ENCODE measurements around the gene ELFN1.

Gene ELFN1

GRCh38 chr7:1735262-1735661 lies 65.2 kb downstream of the ELFN1 start:
- Histone ChIP-seq H3K9me3 (ENCODE audit: insufficient read depth, low read depth, low read length) (no peaks in the 10 kb centered on the region), H3K27me3 (ENCODE audit: insufficient read depth, low read length) (no peaks in the 10 kb centered on the region), H3K4me3 (ENCODE audit: low read length) (no peak overlapping the region), H3K9ac (ENCODE audit: low read depth, low read length) (no peak overlapping the region), H3K27ac (ENCODE audit: low read depth, low read length) (no peak overlapping the region), H3K4me1 (ENCODE audit: insufficient read depth, low read length) (no peaks in the 10 kb centered on the region), H3K36me3 (ENCODE audit: insufficient read depth, low read length) (no peaks in the 10 kb centered on the region)
- 75% methylated on average over 14 of the region's 14 CpGs for WGBS

DNA sequence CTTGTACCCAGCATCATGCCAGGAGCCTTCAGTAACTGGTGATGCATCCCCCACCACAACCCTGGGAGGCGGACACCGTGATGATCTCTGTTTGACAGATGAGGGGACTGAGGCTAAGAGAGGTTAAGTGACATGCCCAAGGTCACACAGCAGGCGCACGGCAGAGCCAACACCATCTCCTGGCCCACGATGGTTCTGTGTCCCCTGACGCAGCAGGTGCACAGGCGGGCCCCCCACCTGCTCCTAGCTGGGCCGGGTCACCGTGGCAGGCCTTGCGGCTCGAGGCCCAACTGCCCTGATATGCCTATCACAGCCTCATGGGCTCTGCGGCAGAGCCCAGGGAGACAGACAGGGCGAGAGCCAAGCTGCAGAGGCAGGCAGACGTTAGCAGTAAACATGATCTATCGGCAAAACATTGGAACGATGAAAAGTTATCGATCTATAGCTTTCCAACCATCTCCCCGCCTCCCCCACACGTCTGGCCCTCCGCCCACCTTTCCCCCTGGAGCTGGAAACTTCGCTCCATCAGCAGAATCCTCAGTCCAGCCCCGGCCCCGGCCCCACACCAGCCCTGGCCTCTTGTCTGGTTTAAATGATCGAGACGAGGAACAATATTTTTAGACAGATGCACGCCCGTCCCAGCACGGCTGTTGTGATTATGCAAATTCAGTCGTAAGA lies 65.9 kb downstream of the ELFN1 start:
- Histone ChIP-seq H3K9me3 (ENCODE audit: insufficient read depth, low read depth, low read length) (no peaks in the 10 kb centered on the region), H3K4me3 (ENCODE audit: low read length) (no peak overlapping the region), H3K9ac (ENCODE audit: low read depth, low read length) (no peak overlapping the region), H3K4me1 (ENCODE audit: insufficient read depth, low read length) (no peaks in the 10 kb centered on the region), H3K27ac (ENCODE audit: low read depth, low read length) (no peak overlapping the region), H3K27me3 (ENCODE audit: insufficient read depth, low read length) (no peaks in the 10 kb centered on the region), H3K36me3 (ENCODE audit: insufficient read depth, low read length) (no peaks in the 10 kb centered on the region)
- WGBS: 92% methylated on average over 29 of the region's 29 CpGs

DNA sequence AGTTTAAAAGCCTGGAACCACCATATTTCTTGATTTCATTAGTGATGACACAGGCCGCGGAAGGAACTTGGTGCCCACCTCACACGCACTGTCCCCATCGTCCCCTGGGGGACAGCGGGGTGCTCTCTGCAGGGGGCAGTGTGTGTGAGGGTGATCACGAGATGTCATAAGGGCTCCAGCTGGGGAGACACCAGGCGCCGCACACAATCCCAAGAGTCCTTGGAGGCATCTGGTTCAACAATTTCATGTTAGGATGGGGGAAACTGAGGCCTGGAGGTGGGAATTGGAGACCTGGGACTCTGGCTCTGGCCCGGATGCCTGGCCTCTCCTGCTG lies 66.4 kb downstream of the ELFN1 start:
- Histone ChIP-seq H3K27ac (ENCODE audit: low read depth, low read length) (no peak overlapping the region), H3K36me3 (ENCODE audit: insufficient read depth, low read length) (no peaks in the 10 kb centered on the region), H3K4me3 (ENCODE audit: low read length) (no peak overlapping the region), H3K27me3 (ENCODE audit: insufficient read depth, low read length) (no peaks in the 10 kb centered on the region), H3K9ac (ENCODE audit: low read depth, low read length) (no peak overlapping the region), H3K4me1 (ENCODE audit: insufficient read depth, low read length) (no peaks in the 10 kb centered on the region), H3K9me3 (ENCODE audit: insufficient read depth, low read depth, low read length) (no peaks in the 10 kb centered on the region)
- WGBS: 93% methylated on average over 9 of the region's 9 CpGs

- Histone ChIP-seq H3K36me3 (ENCODE audit: insufficient read depth, low read length) (no peaks in the 10 kb centered on the region), H3K9me3 (ENCODE audit: insufficient read depth, low read depth, low read length) (no peaks in the 10 kb centered on the region), H3K9ac (ENCODE audit: low read depth, low read length) (no peak overlapping the region), H3K27me3 (ENCODE audit: insufficient read depth, low read length) (no peaks in the 10 kb centered on the region), H3K4me3 (ENCODE audit: low read length) (no peak overlapping the region), H3K4me1 (ENCODE audit: insufficient read depth, low read length) (no peaks in the 10 kb centered on the region), H3K27ac (ENCODE audit: low read depth, low read length) (no peak overlapping the region)
- 89% methylated on average over 8 of the region's 8 CpGs for WGBS
Observed at GRCh38 chr7:1736830-1737229, 66.8 kb downstream of the ELFN1 start.

DNA sequence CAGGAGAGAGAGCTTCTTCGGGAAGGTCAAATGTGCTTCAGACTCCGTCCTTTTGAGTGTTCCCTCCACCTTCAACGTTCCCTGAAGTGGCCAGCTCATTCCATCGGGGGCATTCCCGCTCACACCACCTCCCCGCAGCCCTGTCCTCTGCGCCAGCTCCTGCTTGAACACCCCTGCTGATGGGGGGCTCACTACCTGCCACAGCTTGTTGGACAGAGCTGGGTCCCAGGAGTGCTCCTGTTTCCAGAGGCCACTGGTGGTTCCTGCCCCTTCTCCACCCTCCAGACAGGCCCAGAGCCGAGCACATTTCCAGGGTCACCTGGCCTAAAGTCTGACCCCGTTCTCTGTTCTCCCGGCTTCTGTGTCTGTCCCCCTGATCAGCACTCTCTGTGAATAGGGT lies 67.4 kb downstream of the ELFN1 start:
- Histone ChIP-seq H3K9me3 (ENCODE audit: insufficient read depth, low read depth, low read length) (no peaks in the 10 kb centered on the region), H3K4me1 (ENCODE audit: insufficient read depth, low read length) (no peaks in the 10 kb centered on the region), H3K27me3 (ENCODE audit: insufficient read depth, low read length) (no peaks in the 10 kb centered on the region), H3K27ac (ENCODE audit: low read depth, low read length) (no peak overlapping the region), H3K9ac (ENCODE audit: low read depth, low read length) (no peak overlapping the region), H3K4me3 (ENCODE audit: low read length) (no peak overlapping the region), H3K36me3 (ENCODE audit: insufficient read depth, low read length) (no peaks in the 10 kb centered on the region)
- WGBS: 87% methylated on average over 10 of the region's 10 CpGs

GRCh38 chr7:1737956-1738355 lies 67.9 kb downstream of the ELFN1 start:
- no peaks in the 10 kb centered on the region for H3K36me3 ChIP-seq (ENCODE audit: insufficient read depth, low read length)
- 93% methylated on average over 20 of the region's 20 CpGs for whole genome bisulfite sequencing
- no peak overlapping the region for H3K4me3 ChIP-seq (ENCODE audit: low read length)

DNA sequence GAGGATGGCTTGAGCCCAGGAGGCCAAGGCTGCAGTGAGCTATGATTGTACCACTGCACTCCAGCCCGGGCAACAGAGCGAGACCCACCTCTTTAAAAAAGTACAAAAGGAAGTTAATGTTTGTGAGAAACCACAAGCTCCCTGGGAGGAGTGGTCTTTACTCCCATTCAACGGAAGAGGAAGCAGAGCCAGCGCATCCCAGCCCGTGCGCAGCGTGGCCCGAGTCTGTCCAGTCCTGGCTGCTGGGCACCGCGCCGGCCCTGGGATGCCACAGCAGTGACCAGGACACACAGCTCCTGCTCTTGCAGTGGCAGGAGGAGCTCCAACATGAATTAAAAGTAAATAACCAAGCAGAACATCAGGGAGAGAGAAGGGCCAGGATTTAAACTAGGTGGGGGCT lies 68.4 kb downstream of the ELFN1 start:
- H3K9me3 ChIP-seq (ENCODE audit: insufficient read depth, low read depth, low read length): no peaks in the 10 kb centered on the region
- no peaks in the 10 kb centered on the region for H3K36me3 ChIP-seq (ENCODE audit: insufficient read depth, low read length)
- no peaks in the 10 kb centered on the region for H3K4me1 ChIP-seq (ENCODE audit: insufficient read depth, low read length)
- WGBS: 91% methylated on average over 11 of the region's 11 CpGs
- H3K9ac ChIP-seq (ENCODE audit: low read depth, low read length): no peak overlapping the region
- no peaks in the 10 kb centered on the region for H3K27me3 ChIP-seq (ENCODE audit: insufficient read depth, low read length)
- no peak overlapping the region for H3K4me3 ChIP-seq (ENCODE audit: low read length)
- no peak overlapping the region for H3K27ac ChIP-seq (ENCODE audit: low read depth, low read length)

More at GRCh38 chr7:1737956-1738355, 67.9 kb downstream of the ELFN1 start:
- Histone ChIP-seq H3K4me1 (ENCODE audit: insufficient read depth, low read length) (no peaks in the 10 kb centered on the region), H3K27me3 (ENCODE audit: insufficient read depth, low read length) (no peaks in the 10 kb centered on the region), H3K27ac (ENCODE audit: low read depth, low read length) (no peak overlapping the region), H3K9ac (ENCODE audit: low read depth, low read length) (no peak overlapping the region), H3K9me3 (ENCODE audit: insufficient read depth, low read depth, low read length) (no peaks in the 10 kb centered on the region)

- Histone ChIP-seq H3K27me3 (ENCODE audit: insufficient read depth, low read length) (no peaks in the 10 kb centered on the region), H3K4me3 (ENCODE audit: low read length) (no peak overlapping the region), H3K9ac (ENCODE audit: low read depth, low read length) (no peak overlapping the region), H3K9me3 (ENCODE audit: insufficient read depth, low read depth, low read length) (no peaks in the 10 kb centered on the region), H3K4me1 (ENCODE audit: insufficient read depth, low read length) (no peaks in the 10 kb centered on the region), H3K27ac (ENCODE audit: low read depth, low read length) (no peak overlapping the region), H3K36me3 (ENCODE audit: insufficient read depth, low read length) (no peaks in the 10 kb centered on the region)
- 95% methylated on average over 19 of the region's 19 CpGs for WGBS
Observed at GRCh38 chr7:1738956-1739355, 68.9 kb downstream of the ELFN1 start.

- no peaks in the 10 kb centered on the region for H3K9me3 ChIP-seq (ENCODE audit: insufficient read depth, low read depth, low read length)
- 85% methylated on average over 14 of the region's 14 CpGs for WGBS
Observed at GRCh38 chr7:1739593-1739992, 69.5 kb downstream of the ELFN1 start.

DNA sequence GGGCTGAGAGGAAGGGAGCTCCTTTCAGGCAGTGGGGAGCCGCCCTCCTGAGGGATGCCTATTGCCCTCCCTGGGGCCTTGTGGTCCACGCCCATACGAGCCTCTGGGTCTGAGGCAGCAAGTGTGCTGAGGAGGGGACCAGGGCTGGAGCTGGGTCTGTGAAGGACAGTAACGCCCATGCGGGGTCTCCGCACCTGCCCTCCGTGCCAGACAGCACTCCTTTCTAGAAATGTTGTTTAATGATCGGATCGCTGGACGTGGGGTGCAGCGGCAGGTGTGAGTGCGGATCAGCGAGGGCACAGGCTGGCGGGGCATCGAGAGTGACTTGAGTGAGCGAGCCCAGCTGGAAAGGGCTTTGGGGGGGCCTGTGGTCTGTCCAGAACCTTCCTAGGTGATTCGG lies 70.1 kb downstream of the ELFN1 start:
- H3K27me3 ChIP-seq (ENCODE audit: insufficient read depth, low read length): no peaks in the 10 kb centered on the region
- H3K9me3 ChIP-seq (ENCODE audit: insufficient read depth, low read depth, low read length): no peaks in the 10 kb centered on the region
- H3K36me3 ChIP-seq (ENCODE audit: insufficient read depth, low read length): no peaks in the 10 kb centered on the region
- no peak overlapping the region for H3K4me3 ChIP-seq (ENCODE audit: low read length)
- no peak overlapping the region for H3K9ac ChIP-seq (ENCODE audit: low read depth, low read length)
- H3K27ac ChIP-seq (ENCODE audit: low read depth, low read length): no peak overlapping the region
- H3K4me1 ChIP-seq (ENCODE audit: insufficient read depth, low read length): no peaks in the 10 kb centered on the region
- 93% methylated on average over 17 of the region's 17 CpGs for WGBS

More at GRCh38 chr7:1739593-1739992, 69.5 kb downstream of the ELFN1 start:
- no peaks in the 10 kb centered on the region for H3K36me3 ChIP-seq (ENCODE audit: insufficient read depth, low read length)
- no peak overlapping the region for H3K27ac ChIP-seq (ENCODE audit: low read depth, low read length)
- H3K9ac ChIP-seq (ENCODE audit: low read depth, low read length): no peak overlapping the region
- no peaks in the 10 kb centered on the region for H3K27me3 ChIP-seq (ENCODE audit: insufficient read depth, low read length)
- H3K4me1 ChIP-seq (ENCODE audit: insufficient read depth, low read length): no peaks in the 10 kb centered on the region
- H3K4me3 ChIP-seq (ENCODE audit: low read length): no peak overlapping the region

DNA sequence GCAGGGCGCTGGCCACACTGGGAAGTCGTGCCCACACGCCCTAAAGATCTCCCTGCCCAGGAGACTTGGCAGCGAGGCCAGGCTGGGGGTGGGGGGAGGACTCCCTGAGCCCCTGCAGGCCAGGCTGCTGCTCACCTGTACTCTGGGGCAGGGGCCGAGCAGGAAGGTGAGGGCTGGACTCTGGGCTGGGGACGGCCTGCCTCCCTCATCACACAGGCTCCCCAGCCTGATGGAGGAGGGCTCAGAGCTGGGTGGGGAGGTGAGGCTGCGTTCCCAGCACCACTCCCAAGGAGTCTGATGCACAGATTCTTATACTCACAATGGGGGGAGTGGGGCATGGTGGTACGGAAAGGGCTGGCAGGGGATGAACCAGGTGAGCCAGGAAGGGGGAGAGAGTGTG lies 71.2 kb downstream of the ELFN1 start:
- no peak overlapping the region for H3K27ac ChIP-seq (ENCODE audit: low read depth, low read length)
- H3K4me1 ChIP-seq (ENCODE audit: insufficient read depth, low read length): no peaks in the 10 kb centered on the region
- WGBS: 86% methylated on average over 6 of the region's 8 CpGs
- H3K9me3 ChIP-seq (ENCODE audit: insufficient read depth, low read depth, low read length): no peaks in the 10 kb centered on the region
- H3K4me3 ChIP-seq (ENCODE audit: low read length): no peak overlapping the region
- H3K36me3 ChIP-seq (ENCODE audit: insufficient read depth, low read length): no peaks in the 10 kb centered on the region
- no peaks in the 10 kb centered on the region for H3K27me3 ChIP-seq (ENCODE audit: insufficient read depth, low read length)
- H3K9ac ChIP-seq (ENCODE audit: low read depth, low read length): no peak overlapping the region

Data from HUES64 (cell line).